Vagina (tissue), 2 donors: ENCODE results near the gene NDUFA7. TPM values are rescaled to one million over a fixed set of nuclear protein-coding genes. Genes with fewer than 3 reads are reported as not detected.
"Not testable (repeated sequence)": the region's sequence is repeated elsewhere in the genome, so short reads cannot be mapped to it uniquely, and the experiment has no call there.

Experiments used
- DNase-seq, 2 donors: peaks; one replicate each; pipeline ENCODE4 v3.0.0-alpha.2; 2017; ENCODE audit errors: extremely low spot score in 2 of 2
- H3K27ac ChIP-seq: fragments of 200-600 bp; sonication (generic); one replicate; pipeline ENCODE4 v1.5.1; 2019
- H3K27me3 ChIP-seq: fragments of 200-600 bp; sonication (generic); one replicate; pipeline ENCODE4 v1.5.1; 2019
- H3K36me3 ChIP-seq, 2 donors: fragments of 200-600 bp; sonication (generic); one replicate each; pipeline ENCODE4 v1.5.1; 2017 to 2019
- H3K4me1 ChIP-seq: fragments of 200-600 bp; sonication (generic); one replicate; pipeline ENCODE4 v1.5.1; 2019
- H3K4me3 ChIP-seq, 2 donors: fragments of 200-600 bp; sonication (generic); 1 replicate in 1 of 2; 2 replicates in 1 of 2; pipeline ENCODE4 v1.5.1; 2016 to 2019
- H3K9me3 ChIP-seq: fragments of 200-600 bp; sonication (generic); one replicate; pipeline ENCODE4 v1.5.1; 2019
- CTCF ChIP-seq, 3 experiments: fragments of 450-650 bp in 2 of 3; fragments of 200-600 bp in 1 of 3; sonication (generic) in 1 of 3; IDR thresholded peaks; one replicate each; pipeline ENCODE4 v1.5.1; 2017 to 2019; ENCODE audit warnings: antibody characterized with exemption in 3 of 3, mild to moderate bottlenecking in 2 of 3, moderate library complexity in 2 of 3
- POLR2A ChIP-seq, 2 donors: fragments of 450-650 bp; IDR thresholded peaks; one replicate each; pipeline ENCODE4 v1.6.1; 2017; ENCODE audit warnings: antibody characterized with exemption in 2 of 2, mild to moderate bottlenecking in 2 of 2, moderate library complexity in 2 of 2
- POLR2AphosphoS5 ChIP-seq, 2 donors: sonication (generic); formaldehyde crosslinking; IDR thresholded peaks; one replicate each; pipeline ENCODE4 v1.9.0; 2017; ENCODE audit warnings: antibody characterized with exemption in 2 of 2, mild to moderate bottlenecking in 2 of 2, low read depth in 1 of 2; ENCODE audit not compliant: insufficient read depth in 1 of 2
- intact Hi-C: fragments of 100-400 bp; cut with DNase I; formaldehyde crosslinking; loops from one replicate; pipeline ENCODE4 v1.15.1; 2023
- total RNA-seq: library from RNA; depleted of rRNA; stranded (reverse); fragments of >200 nt; gene quantifications from one replicate; pipeline ENCODE4 v1.2.3, GENCODE V29; 2016

The NDUFA7 gene
- total RNA-seq, 1 donor from 2014 or later: 24.6 TPM

- TF ChIP-seq POLR2A (IDR thresholded peaks at IDR 0.05) (no peak), CTCF (IDR thresholded peaks at IDR 0.05) (no peak), POLR2AphosphoS5 (IDR thresholded peaks at IDR 0.05; ENCODE audit: insufficient read depth in 1 of 2, low read depth in 1 of 2) (no peak)
- Histone ChIP-seq H3K27ac (no peak overlapping the region), H3K9me3 (no peaks in the 10 kb centered on the region), H3K27me3 (no peaks in the 10 kb centered on the region), H3K4me1 (peaks cover 32% of the 10 kb centered on the region), H3K4me3 (no peak overlapping the region), H3K36me3 (peaks cover 0 to 7% of the 10 kb centered on the region in 2 donors)
- DNase-seq: no peak
- intact Hi-C loops: no loop called here
Observed at GRCh38 chr19:8304841-8305621, 16.1 kb downstream of the NDUFA7 start.

- no peak overlapping the region for H3K4me3 ChIP-seq
- peaks cover 13% of the 10 kb centered on the region for H3K4me1 ChIP-seq
- no peaks in the 10 kb centered on the region for H3K27me3 ChIP-seq
- TF ChIP-seq POLR2A (IDR thresholded peaks at IDR 0.05) (no peak), CTCF (IDR thresholded peaks at IDR 0.05) (no peak), POLR2AphosphoS5 (IDR thresholded peaks at IDR 0.05; ENCODE audit: insufficient read depth in 1 of 2, low read depth in 1 of 2) (no peak)
- no peak overlapping the region for H3K27ac ChIP-seq
- intact Hi-C loops: no loop called here
- H3K36me3 ChIP-seq: no peaks in the 10 kb centered on the region
- no peak for DNase-seq
- no peaks in the 10 kb centered on the region for H3K9me3 ChIP-seq
Observed at GRCh38 chr19:8302734-8303133, 18.4 kb downstream of the NDUFA7 start.

- no peak for DNase-seq
- intact Hi-C loops: no loop called here
Observed at GRCh38 chr19:8302357-8302691, 18.9 kb downstream of the NDUFA7 start.

GRCh38 chr19:8291337-8291736, 29.8 kb downstream of the NDUFA7 start:
- not testable (repeated sequence) for DNase-seq, H3K4me1 ChIP-seq, H3K9me3 ChIP-seq

More at GRCh38 chr19:8302357-8302691, 18.9 kb downstream of the NDUFA7 start:
- no peaks in the 10 kb centered on the region for H3K27me3 ChIP-seq
- H3K36me3 ChIP-seq: no peaks in the 10 kb centered on the region
- peaks cover 8% of the 10 kb centered on the region for H3K4me1 ChIP-seq
- H3K4me3 ChIP-seq: no peak overlapping the region
- no peaks in the 10 kb centered on the region for H3K9me3 ChIP-seq
- H3K27ac ChIP-seq: no peak overlapping the region
- TF ChIP-seq CTCF (IDR thresholded peaks at IDR 0.05) (no peak), POLR2A (IDR thresholded peaks at IDR 0.05) (no peak), POLR2AphosphoS5 (IDR thresholded peaks at IDR 0.05; ENCODE audit: insufficient read depth in 1 of 2, low read depth in 1 of 2) (no peak)

GRCh38 chr19:8276508-8276907, 44.7 kb downstream of the NDUFA7 start:
- H3K36me3 ChIP-seq, DNase-seq, H3K4me1 ChIP-seq, H3K4me3 ChIP-seq, intact Hi-C loops, H3K27ac ChIP-seq, H3K27me3 ChIP-seq, H3K9me3 ChIP-seq: not testable (repeated sequence)

More at GRCh38 chr19:8291337-8291736, 29.8 kb downstream of the NDUFA7 start:
- H3K4me3 ChIP-seq, H3K27me3 ChIP-seq, intact Hi-C loops, H3K27ac ChIP-seq, H3K36me3 ChIP-seq: not testable (repeated sequence)

- no peak for DNase-seq
- no peaks in the 10 kb centered on the region for H3K9me3 ChIP-seq
- H3K27ac ChIP-seq: no peak overlapping the region
- TF ChIP-seq CTCF (IDR thresholded peaks at IDR 0.05) (no peak), POLR2AphosphoS5 (IDR thresholded peaks at IDR 0.05; ENCODE audit: insufficient read depth in 1 of 2, low read depth in 1 of 2) (no peak), POLR2A (IDR thresholded peaks at IDR 0.05) (no peak)
- no peaks in the 10 kb centered on the region for H3K4me1 ChIP-seq
- no peaks in the 10 kb centered on the region for H3K36me3 ChIP-seq
- H3K27me3 ChIP-seq: no peaks in the 10 kb centered on the region
- intact Hi-C loops: no loop called here
- no peak overlapping the region for H3K4me3 ChIP-seq
Observed at GRCh38 chr19:8269724-8270123, 51.5 kb downstream of the NDUFA7 start.
